Lower leg skin (tissue), 3 donors: Measurements from ENCODE around the gene CTPS2.

Experiments
- POLR2A ChIP-seq, 2 donors: fragments of 450-650 bp; IDR thresholded peaks; one replicate each; pipeline ENCODE4 v1.6.1; 2016 to 2017; ENCODE audit warnings: antibody characterized with exemption in 2 of 2, mild to moderate bottlenecking in 1 of 2, moderate library complexity in 1 of 2
- TF ChIP-seq, protein P1 (sequence below), 3 donors: fragments of 450-650 bp; IDR thresholded peaks; one replicate each; pipeline ENCODE4 v1.5.1; 2016; ENCODE audit warnings: antibody characterized with exemption in 3 of 3, mild to moderate bottlenecking in 3 of 3, moderate library complexity in 2 of 3

DNA sequence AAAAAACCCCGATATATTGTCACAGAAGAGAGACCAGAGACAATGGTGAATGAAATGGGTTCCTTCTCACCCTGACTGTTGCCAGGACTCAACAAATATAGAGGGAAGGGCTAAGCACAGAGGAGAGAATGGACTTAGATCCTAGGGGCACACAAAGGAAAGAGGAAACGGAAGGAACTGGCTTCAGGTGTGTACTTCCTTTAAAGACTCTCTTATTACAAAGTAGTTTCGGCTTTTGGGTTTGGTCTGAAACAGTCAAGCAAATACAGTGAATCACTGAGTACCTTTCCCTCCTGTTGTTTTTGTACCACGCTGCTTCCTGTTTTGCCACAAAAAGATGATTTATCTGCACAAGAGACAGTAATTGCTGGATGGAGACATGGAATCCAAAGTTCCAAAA lies 108.6 kb downstream of the CTPS2 start:
- TF ChIP-seq, protein P1, sequence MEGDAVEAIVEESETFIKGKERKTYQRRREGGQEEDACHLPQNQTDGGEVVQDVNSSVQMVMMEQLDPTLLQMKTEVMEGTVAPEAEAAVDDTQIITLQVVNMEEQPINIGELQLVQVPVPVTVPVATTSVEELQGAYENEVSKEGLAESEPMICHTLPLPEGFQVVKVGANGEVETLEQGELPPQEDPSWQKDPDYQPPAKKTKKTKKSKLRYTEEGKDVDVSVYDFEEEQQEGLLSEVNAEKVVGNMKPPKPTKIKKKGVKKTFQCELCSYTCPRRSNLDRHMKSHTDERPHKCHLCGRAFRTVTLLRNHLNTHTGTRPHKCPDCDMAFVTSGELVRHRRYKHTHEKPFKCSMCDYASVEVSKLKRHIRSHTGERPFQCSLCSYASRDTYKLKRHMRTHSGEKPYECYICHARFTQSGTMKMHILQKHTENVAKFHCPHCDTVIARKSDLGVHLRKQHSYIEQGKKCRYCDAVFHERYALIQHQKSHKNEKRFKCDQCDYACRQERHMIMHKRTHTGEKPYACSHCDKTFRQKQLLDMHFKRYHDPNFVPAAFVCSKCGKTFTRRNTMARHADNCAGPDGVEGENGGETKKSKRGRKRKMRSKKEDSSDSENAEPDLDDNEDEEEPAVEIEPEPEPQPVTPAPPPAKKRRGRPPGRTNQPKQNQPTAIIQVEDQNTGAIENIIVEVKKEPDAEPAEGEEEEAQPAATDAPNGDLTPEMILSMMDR (IDR thresholded peaks at IDR 0.05) = no peak
- TF ChIP-seq POLR2A (IDR thresholded peaks at IDR 0.05) = no peak
